GM12878 (cell line): Measurements from ENCODE around the gene SMCO1. TPM values are rescaled to one million over a fixed set of nuclear protein-coding genes. Genes with fewer than 3 reads are reported as not detected.
"Not testable (repeated sequence)": the region's sequence is repeated elsewhere in the genome, so short reads cannot be mapped to it uniquely, and the experiment has no call there.

Source experiments
- ATAC-seq: fragments of 200-7000 bp; cut with Tn5 transposase; 3 replicates; pipeline ENCODE4 v1.9.1; 2020; ENCODE audit warnings: mild to moderate bottlenecking, moderate library complexity
- BruUV-seq: library from RNA; stranded (reverse); fragments of 400-500 nt; replicated peaks from 2 replicates; lab custom pipeline; 2021; lab: Mats Ljungman, UMichigan
- CTCF ChIA-PET: fragments of 300-600 bp; sonication (Branson Sonifier 250); formaldehyde crosslinking; extraction: SDS; loops from one replicate; lab custom pipeline; 2021; ENCODE audit warnings: inconsistent platforms; lab: Yijun Ruan, JAX
- POLR2A ChIA-PET: fragments of 350-600 bp; formaldehyde crosslinking; extraction: SDS; loops from one replicate; lab custom pipeline; 2021; ENCODE audit warnings: inconsistent platforms; lab: Charles Lee
- RAD21 ChIA-PET: fragments of 300-600 bp; sonication (Branson Sonifier 250); formaldehyde crosslinking; loops from one replicate; lab custom pipeline; 2023; ENCODE audit warnings: antibody characterized with exemption; ENCODE audit not compliant: unreplicated experiment; lab: Charles Lee
- SMC1A ChIA-PET: fragments of 300-600 bp; sonication (Branson Sonifier 250); formaldehyde crosslinking; loops from one replicate; lab custom pipeline; 2023; ENCODE audit not compliant: unreplicated experiment, uncharacterized antibody; lab: Charles Lee
- DNase-seq: peaks from one replicate; pipeline ENCODE4 v3.0.0-alpha.2; 2011; ENCODE audit warnings: low read depth, low spot score
- FAIRE-seq: peaks from 3 replicates; lab custom pipeline; 2011; peaks lifted over from hg19 to GRCh38; lab: Jason Lieb, UNC
- H2AFZ ChIP-seq: 2 replicates; pipeline ENCODE4 v1.6.0; 2011; ENCODE audit warnings: low read depth, low read length, control low read depth; ENCODE audit not compliant: control insufficient read depth
- H3K27ac ChIP-seq: 2 replicates; pipeline ENCODE4 v1.5.1; 2011; ENCODE audit warnings: control low read depth; ENCODE audit not compliant: control insufficient read depth, insufficient read depth
- H3K27me3 ChIP-seq, 2 experiments: replicated peaks in 1 of 2; 2 replicates each; pipeline versions ENCODE4 v1.6.0 to v1.6.1; 2011; ENCODE audit warnings: low read length in 1 of 2; ENCODE audit not compliant: control insufficient read depth in 2 of 2, insufficient read depth in 2 of 2
- H3K36me3 ChIP-seq, 2 experiments: 2 replicates each; pipeline ENCODE4 v1.5.1; 2011; ENCODE audit warnings: low read length in 1 of 2; ENCODE audit not compliant: control insufficient read depth in 2 of 2, insufficient read depth in 2 of 2
- H3K4me1 ChIP-seq: 2 replicates; pipeline ENCODE4 v1.6.1; 2011; ENCODE audit warnings: mild to moderate bottlenecking, low read length, moderate library complexity, mixed read lengths; ENCODE audit not compliant: control insufficient read depth, insufficient read depth
- H3K4me2 ChIP-seq: 2 replicates; pipeline ENCODE4 v1.6.0; 2011; ENCODE audit warnings: control low read depth; ENCODE audit not compliant: control insufficient read depth, insufficient read depth
- H3K4me3 ChIP-seq: fragments of 200-600 bp; sonication (generic); 2 replicates; pipeline ENCODE4 v1.5.1; 2016
- H3K79me2 ChIP-seq: 2 replicates; pipeline ENCODE4 v1.6.0; 2011; ENCODE audit warnings: low read length; ENCODE audit not compliant: control insufficient read depth, insufficient read depth
- H3K9ac ChIP-seq: 2 replicates; pipeline ENCODE4 v1.8.0; 2011; ENCODE audit warnings: low read length, control low read depth, mixed read lengths; ENCODE audit not compliant: control insufficient read depth, insufficient read depth
- H3K9me3 ChIP-seq: replicated peaks from 3 replicates; pipeline ENCODE4 v1.5.1; 2011; ENCODE audit warnings: mild to moderate bottlenecking, low read length; ENCODE audit not compliant: control insufficient read depth, insufficient read depth
- H4K20me1 ChIP-seq: 2 replicates; pipeline ENCODE4 v1.6.0; 2011; ENCODE audit not compliant: control insufficient read depth, insufficient read depth
- FOXM1 ChIP-seq: IDR thresholded peaks from 2 replicates; pipeline ENCODE4 v1.6.1; 2012; ENCODE audit warnings: low read depth, mild to moderate bottlenecking, inconsistent platforms, low read length, moderate library complexity
- PAX8 ChIP-seq: fragments of 450-650 bp; IDR thresholded peaks from 2 replicates; pipeline ENCODE4 v1.6.1; 2017; ENCODE audit warnings: mild to moderate bottlenecking, moderate library complexity
- RUNX3 ChIP-seq: IDR thresholded peaks from 2 replicates; pipeline ENCODE4 v1.6.1; 2012; ENCODE audit warnings: low read length, inconsistent platforms
- SMARCA5 ChIP-seq: fragments of 450-650 bp; IDR thresholded peaks from 2 replicates; pipeline ENCODE4 v1.6.1; 2017; ENCODE audit warnings: mild to moderate bottlenecking
- ZNF217 ChIP-seq: fragments of 450-650 bp; IDR thresholded peaks from 2 replicates; pipeline ENCODE4 v1.6.1; 2017; ENCODE audit warnings: antibody characterized with exemption, mild to moderate bottlenecking
- WGBS: methylation state at CpG from one replicate; pipeline ENCODE4 v1.1.6; 2016; ENCODE audit warnings: low lambda C conversion rate; ENCODE audit not compliant: insufficient replicate concordance, insufficient coverage; ENCODE audit errors: missing lambda C conversion rate; 5-methylcytosine and 5-hydroxymethylcytosine counted together
- in situ Hi-C: fragments of 300-500 bp; cut with MboI; formaldehyde crosslinking; loops from 9 replicates; pipeline ENCODE4 v1.14.3; 2018; ENCODE audit warnings: mixed read lengths
- intact Hi-C: fragments of 100-400 bp; cut with micrococcal nuclease; formaldehyde crosslinking; loops from one replicate; pipeline ENCODE4 v1.14.2; 2022; ENCODE audit not compliant: unreplicated experiment
- polyA plus RNA-seq, 11 experiments: library from polyadenylated mRNA; depleted of rRNA in 4 of 11; unstranded in 6 of 11; stranded (reverse) in 5 of 11; fragments of >200 nt; fragmentation: Nextera tagmentation in 4 of 11; fragmentation: Illumina TruSeq in 1 of 11; extraction: Ambion mirVana in 4 of 11; extraction: Trizol in 1 of 11; gene quantifications; 1 replicate in 1 of 11; 2 replicates in 10 of 11; pipeline versions ENCODE4 v1.2.1 to v1.2.3, GENCODE V29; 2011 to 2016; ENCODE audit warnings: inconsistent platforms in 2 of 11, missing spikeins in 2 of 11, low read depth in 1 of 11
- total RNA-seq, 4 experiments: library from RNA; depleted of rRNA in 3 of 4; stranded (reverse); fragments of >200 nt in 3 of 4; fragmentation: Illumina TruSeq in 1 of 4; extraction: Trizol in 1 of 4; gene quantifications; 2 replicates each; pipeline versions ENCODE4 v1.2.1 to v1.2.3, GENCODE V29; 2013 to 2021

SMCO1 gene
- total and polyA plus RNA-seq, 10 of the 15 experiments (the other 5 are each of a cell fraction or from before 2014, with no cell fraction given): 0.05 TPM; not detected in 9

GRCh38 chr3:196513697-196514349 lies 1.3 kb downstream of the SMCO1 start:
- H3K79me2 ChIP-seq: no peaks in the 10 kb centered on the region
- in situ Hi-C loops (no loop called here), intact Hi-C loops (no loop called here)
- no peaks in the 10 kb centered on the region for H4K20me1 ChIP-seq
- no peak overlapping the region for H3K4me3 ChIP-seq
- CTCF ChIA-PET: interaction anchor here (0.6 to 1.6 kb wide), 5 partner anchors 8 to 512 kb away, joined by 3 to 5 read pairs (median 4); partner anchors contain the start of gene RNF168
- SMC1A ChIA-PET: interaction anchor here (0.6 to 1.7 kb wide), 4 partner anchors 9 to 321 kb away, joined by 3 to 6 read pairs (median 3); no protein-coding TSS in a partner anchor
- no peak for ATAC-seq
- no peak for DNase-seq
- no peak for FAIRE-seq
- TF ChIP-seq FOXM1: no peak
- no peak for TF ChIP-seq SMARCA5
- no peak for TF ChIP-seq ZNF217
- no peak for TF ChIP-seq PAX8
- WGBS: 55% methylated on average over 8 of the region's 8 CpGs
- RAD21 ChIA-PET: interaction anchor here (1.0 kb wide), 1 partner anchor 9 kb away, joined by 4 read pairs; no protein-coding TSS in a partner anchor
- no peak overlapping the region for H3K27ac ChIP-seq
- no peaks in the 10 kb centered on the region for H3K4me1 ChIP-seq
- no peak overlapping the region for H3K9ac ChIP-seq
- H3K36me3 ChIP-seq: no peaks in the 10 kb centered on the region
- no peak overlapping the region for H3K4me2 ChIP-seq
- H2AFZ ChIP-seq: no peak overlapping the region
- BruUV-seq: no TSS peak
- H3K9me3 ChIP-seq: peaks cover 14% of the 10 kb centered on the region
- POLR2A ChIA-PET: no interaction called here
- no peaks in the 10 kb centered on the region for H3K27me3 ChIP-seq

GRCh38 chr3:196511646-196512425 lies 3.3 kb downstream of the SMCO1 start:
- not testable (repeated sequence) for ATAC-seq

GRCh38 chr3:196511108-196511507 lies 4.0 kb downstream of the SMCO1 start:
- H3K36me3 ChIP-seq, BruUV-seq, intact Hi-C loops, H3K4me3 ChIP-seq, ATAC-seq, H3K9ac ChIP-seq, SMC1A ChIA-PET, H3K4me2 ChIP-seq, H3K4me1 ChIP-seq, H4K20me1 ChIP-seq, H3K79me2 ChIP-seq, RAD21 ChIA-PET, H3K27me3 ChIP-seq, DNase-seq, FAIRE-seq, H3K27ac ChIP-seq, H2AFZ ChIP-seq, in situ Hi-C loops, H3K9me3 ChIP-seq: not testable (repeated sequence)
- WGBS: 100% methylated on average over 1 of the region's 1 CpG
- ChIA-PET CTCF (interaction anchor here (1.3 kb wide), 1 partner anchor 14 kb away, joined by 3 read pairs; no protein-coding TSS in a partner anchor), POLR2A (interaction anchor here (0.6 kb wide), 1 partner anchor 146 kb away, joined by 3 read pairs; no protein-coding TSS in a partner anchor)

More at GRCh38 chr3:196511646-196512425, 3.3 kb downstream of the SMCO1 start:
- H3K27ac ChIP-seq, H3K4me3 ChIP-seq, DNase-seq, H3K27me3 ChIP-seq, in situ Hi-C loops, H3K9me3 ChIP-seq, H3K9ac ChIP-seq, H3K79me2 ChIP-seq, SMC1A ChIA-PET, RAD21 ChIA-PET, intact Hi-C loops, H4K20me1 ChIP-seq, H3K36me3 ChIP-seq, BruUV-seq, H2AFZ ChIP-seq, FAIRE-seq, H3K4me1 ChIP-seq: not testable (repeated sequence)
- ChIA-PET CTCF (interaction anchor here (1.6 kb wide), 1 partner anchor 10 kb away, joined by 5 read pairs; no protein-coding TSS in a partner anchor), POLR2A (interaction anchor here (0.6 to 0.7 kb wide), 4 partner anchors 47 to 720 kb away, joined by 3 to 5 read pairs (median 4); no protein-coding TSS in a partner anchor)
- WGBS: 79% methylated on average over 15 of the region's 15 CpGs
- TF ChIP-seq RUNX3: peak; percentile 74
- TF ChIP-seq, all 136 proteins: peak for 1; not testable (repeated sequence) for 135
- not testable (repeated sequence) for H3K4me2 ChIP-seq
